ENCODE measurements around the gene AUTS2.

The AUTS2 gene

DNA sequence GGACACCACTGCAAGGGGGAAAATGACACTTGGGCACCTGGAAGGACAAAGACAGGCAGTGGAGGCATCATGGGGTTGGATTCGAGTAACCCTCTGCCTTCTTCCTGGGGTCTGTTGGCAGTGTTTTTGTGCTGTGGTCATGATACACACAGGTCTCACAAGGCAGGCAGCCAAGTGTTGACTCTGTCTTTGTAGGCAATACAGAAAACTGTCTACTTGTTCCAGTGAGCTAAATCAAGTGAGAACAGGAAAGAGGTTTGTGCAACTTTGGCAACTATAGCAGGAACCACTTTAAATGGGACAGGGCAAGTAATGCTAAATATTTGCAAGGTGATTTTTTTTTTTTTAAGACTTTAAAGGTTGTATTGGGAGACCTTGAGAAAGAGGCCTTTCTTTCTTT, 955.1 kb downstream of the AUTS2 start:
- Histone ChIP-seq H3K79me2 (ENCODE audit: insufficient read depth, low read length) (no peaks in the 10 kb centered on the region), H3K9me2 (replicated peaks; ENCODE audit: low read depth, low read length) (no peaks in the 10 kb centered on the region), H4K20me1 (ENCODE audit: insufficient read depth, low read length, poor library complexity, severe bottlenecking) (no peaks in the 10 kb centered on the region), H3K9me3 (ENCODE audit: insufficient read depth, low read depth, low read length) (no peaks in the 10 kb centered on the region), H3K4me2 (ENCODE audit: low read depth, low read length, poor library complexity, severe bottlenecking) (no peak overlapping the region), H3K4me3 (ENCODE audit: low read length, poor library complexity, severe bottlenecking) (no peak overlapping the region), H3K9ac (ENCODE audit: low read depth, low read length, poor library complexity, severe bottlenecking) (no peak overlapping the region), H3F3A (ENCODE audit: low read depth) (no peaks in the 10 kb centered on the region), H2AFZ (ENCODE audit: low read length) (no peak overlapping the region), H3K36me3 (ENCODE audit: insufficient read depth, low read length) (0 out of 2 replicates have a peak, but pooled peaks cover 2% of the 10 kb centered on the region), H3K27me3 (ENCODE audit: insufficient read depth, low read length, poor library complexity, severe bottlenecking) (no peaks in the 10 kb centered on the region), H3K4me1 (ENCODE audit: insufficient read depth, low read length, poor library complexity, severe bottlenecking) (no peaks in the 10 kb centered on the region)
- no peak for TF ChIP-seq CTCF (conservative IDR thresholded peaks at IDR 0.05; ENCODE audit: low read length)
- TF ChIP-seq EZH2phosphoT487 (IDR thresholded peaks at IDR 0.05; ENCODE audit: borderline replicate concordance), result no peak

DNA sequence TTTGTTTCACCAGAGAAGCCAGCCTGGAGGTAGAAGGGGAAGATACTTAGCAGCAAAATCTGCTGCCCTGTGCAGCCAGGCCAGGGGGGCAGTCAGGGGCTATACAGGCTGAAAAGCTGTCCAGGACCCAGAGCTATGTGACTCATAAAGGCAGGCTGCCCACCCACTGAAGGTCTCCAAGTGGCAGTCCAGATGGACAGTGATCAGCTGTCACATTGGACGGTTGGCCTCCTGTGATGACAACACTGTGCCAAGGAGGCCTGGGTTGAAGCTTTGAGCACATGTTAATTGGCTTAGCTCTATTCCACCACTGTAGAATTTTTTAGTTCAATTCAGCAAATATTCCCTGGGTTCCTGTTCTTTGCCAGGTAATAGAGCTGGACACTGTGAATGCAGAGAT, 956.4 kb downstream of the AUTS2 start:
- H3K4me2 ChIP-seq (ENCODE audit: low read depth, low read length, poor library complexity, severe bottlenecking), result no peak overlapping the region
- no peak for TF ChIP-seq CTCF (conservative IDR thresholded peaks at IDR 0.05; ENCODE audit: low read length)
- TF ChIP-seq EZH2phosphoT487 (IDR thresholded peaks at IDR 0.05; ENCODE audit: borderline replicate concordance), result no peak
- no peak overlapping the region for H3K9ac ChIP-seq (ENCODE audit: low read depth, low read length, poor library complexity, severe bottlenecking)
- no peaks in the 10 kb centered on the region for H3K9me3 ChIP-seq (ENCODE audit: insufficient read depth, low read depth, low read length)
- 0 out of 2 replicates have a peak, but pooled peaks cover 2% of the 10 kb centered on the region for H3K36me3 ChIP-seq (ENCODE audit: insufficient read depth, low read length)
- no peaks in the 10 kb centered on the region for H3K79me2 ChIP-seq (ENCODE audit: insufficient read depth, low read length)
- H3K27me3 ChIP-seq (ENCODE audit: insufficient read depth, low read length, poor library complexity, severe bottlenecking), result no peaks in the 10 kb centered on the region
- H3F3A ChIP-seq (ENCODE audit: low read depth), result no peaks in the 10 kb centered on the region
- no peaks in the 10 kb centered on the region for H3K9me2 ChIP-seq (replicated peaks; ENCODE audit: low read depth, low read length)
- H4K20me1 ChIP-seq (ENCODE audit: insufficient read depth, low read length, poor library complexity, severe bottlenecking), result no peaks in the 10 kb centered on the region
- no peak overlapping the region for H3K4me3 ChIP-seq (ENCODE audit: low read length, poor library complexity, severe bottlenecking)
- H3K4me1 ChIP-seq (ENCODE audit: insufficient read depth, low read length, poor library complexity, severe bottlenecking), result no peaks in the 10 kb centered on the region
- H2AFZ ChIP-seq (ENCODE audit: low read length), result no peak overlapping the region

GRCh38 chr7:70556761-70557160, 958.5 kb downstream of the AUTS2 start:
- H3K9me2 ChIP-seq (replicated peaks; ENCODE audit: low read depth, low read length), result no peaks in the 10 kb centered on the region
- no peaks in the 10 kb centered on the region for H3K4me1 ChIP-seq (ENCODE audit: insufficient read depth, low read length, poor library complexity, severe bottlenecking)
- no peaks in the 10 kb centered on the region for H3F3A ChIP-seq (ENCODE audit: low read depth)
- no peaks in the 10 kb centered on the region for H3K9me3 ChIP-seq (ENCODE audit: insufficient read depth, low read depth, low read length)
- H3K4me2 ChIP-seq (ENCODE audit: low read depth, low read length, poor library complexity, severe bottlenecking), result no peak overlapping the region
- H3K36me3 ChIP-seq (ENCODE audit: insufficient read depth, low read length), result no peaks in the 10 kb centered on the region
- no peaks in the 10 kb centered on the region for H3K27me3 ChIP-seq (ENCODE audit: insufficient read depth, low read length, poor library complexity, severe bottlenecking)
- TF ChIP-seq EZH2phosphoT487 (IDR thresholded peaks at IDR 0.05; ENCODE audit: borderline replicate concordance) (no peak), CTCF (conservative IDR thresholded peaks at IDR 0.05; ENCODE audit: low read length) (no peak)
- no peaks in the 10 kb centered on the region for H4K20me1 ChIP-seq (ENCODE audit: insufficient read depth, low read length, poor library complexity, severe bottlenecking)
- no peak overlapping the region for H3K9ac ChIP-seq (ENCODE audit: low read depth, low read length, poor library complexity, severe bottlenecking)
- no peak overlapping the region for H2AFZ ChIP-seq (ENCODE audit: low read length)
- H3K79me2 ChIP-seq (ENCODE audit: insufficient read depth, low read length), result no peaks in the 10 kb centered on the region
- H3K4me3 ChIP-seq (ENCODE audit: low read length, poor library complexity, severe bottlenecking), result no peak overlapping the region
